HepG2 (cell line): ENCODE measurements around the gene PLB1. TPM values are rescaled to one million over a fixed set of nuclear protein-coding genes. Genes with fewer than 3 reads are reported as not detected.
A peak's percentile ranks its signal among the peaks of the same experiment; 100 is the strongest.

Source experiments
- ETV6 ChIP-seq: sonication (generic); formaldehyde crosslinking; conservative IDR thresholded peaks from 2 replicates; pipeline ENCODE4 v1.4.0; 2020; ENCODE audit warnings: missing genetic modification reagents
- HNRNPK ChIP-seq: fragments of 200-400 bp; formaldehyde crosslinking; IDR thresholded peaks from 2 replicates; pipeline ENCODE4 v1.6.1; 2018; ENCODE audit warnings: low read length, low read depth, moderate library complexity, mild to moderate bottlenecking; ENCODE audit not compliant: poor library complexity, severe bottlenecking
- HNRNPUL1 ChIP-seq: fragments of 200-400 bp; formaldehyde crosslinking; IDR thresholded peaks from 2 replicates; pipeline ENCODE4 v1.6.1; 2017; ENCODE audit warnings: low read depth, mild to moderate bottlenecking, low read length, moderate library complexity
- KDM4B ChIP-seq: sonication (generic); formaldehyde crosslinking; IDR thresholded peaks from 2 replicates; pipeline ENCODE4 v1.4.0; 2020; ENCODE audit warnings: missing genetic modification reagents
- NFKB2 ChIP-seq: sonication (generic); formaldehyde crosslinking; IDR thresholded peaks from 2 replicates; pipeline ENCODE4 v1.4.0; 2020; ENCODE audit warnings: missing genetic modification reagents, borderline replicate concordance
- U2AF2 ChIP-seq: fragments of 200-400 bp; formaldehyde crosslinking; IDR thresholded peaks from 2 replicates; pipeline ENCODE4 v1.6.1; 2017; ENCODE audit warnings: low read depth, mild to moderate bottlenecking, low read length
- ZC3H13 ChIP-seq: sonication (generic); formaldehyde crosslinking; IDR thresholded peaks from 2 replicates; pipeline ENCODE4 v1.8.1; 2023; ENCODE audit warnings: mild to moderate bottlenecking, missing genetic modification reagents, moderate library complexity
- ZFP36 ChIP-seq: fragments of 150-350 bp; IDR thresholded peaks from 2 replicates; pipeline ENCODE4 v1.6.1; 2018; ENCODE audit warnings: borderline replicate concordance, low read length, low read depth; ENCODE audit not compliant: partially characterized antibody
- ZFX ChIP-seq: sonication (generic); formaldehyde crosslinking; IDR thresholded peaks from 2 replicates; pipeline ENCODE4 v1.4.0; 2020; ENCODE audit warnings: mild to moderate bottlenecking, low read depth, missing genetic modification reagents, moderate library complexity
- ZNF256 ChIP-seq: sonication (generic); formaldehyde crosslinking; conservative IDR thresholded peaks from 2 replicates; pipeline ENCODE4 v1.4.0; 2020; ENCODE audit warnings: missing genetic modification reagents
- ZNF564 ChIP-seq: sonication (generic); formaldehyde crosslinking; IDR thresholded peaks from 2 replicates; pipeline ENCODE4 v1.8.1; 2023; ENCODE audit warnings: mild to moderate bottlenecking, missing genetic modification reagents
- ZNF737 ChIP-seq: sonication (generic); formaldehyde crosslinking; IDR thresholded peaks from 2 replicates; pipeline ENCODE4 v1.5.0; 2020; ENCODE audit warnings: missing genetic modification reagents, mild to moderate bottlenecking, borderline replicate concordance
- ZSCAN22 ChIP-seq: sonication (generic); formaldehyde crosslinking; IDR thresholded peaks from 2 replicates; pipeline ENCODE4 v1.4.0; 2020; ENCODE audit warnings: mild to moderate bottlenecking, missing genetic modification reagents
- polyA plus RNA-seq, 8 experiments: library from polyadenylated mRNA; depleted of rRNA in 3 of 8; stranded (reverse) in 7 of 8; unstranded in 1 of 8; fragments of >200 nt; fragmentation: Illumina TruSeq in 4 of 8; extraction: Trizol in 4 of 8; gene quantifications; 2 replicates each; pipeline versions ENCODE4 v1.2.1 to v1.2.3, GENCODE V29; 2011 to 2016; ENCODE audit warnings: low read depth in 4 of 8, missing spikeins in 1 of 8, mixed read lengths in 1 of 8; ENCODE audit not compliant: insufficient read depth in 1 of 8
- total RNA-seq, 5 experiments: library from RNA; depleted of rRNA; stranded (reverse); fragments of >200 nt; fragmentation: Illumina TruSeq; extraction: Trizol; gene quantifications; 2 replicates each; pipeline ENCODE4 v1.2.3, GENCODE V29; 2016; ENCODE audit warnings: low read depth in 1 of 5
- TF ChIP-seq, protein P1 (sequence below): sonication (generic); formaldehyde crosslinking; IDR thresholded peaks from 2 replicates; pipeline ENCODE4 v1.4.0; 2020; ENCODE audit warnings: missing genetic modification reagents, mild to moderate bottlenecking, borderline replicate concordance
- TF ChIP-seq, protein P2 (sequence below), 2 experiments: fragments of 450-650 bp in 1 of 2; sonication (generic) in 1 of 2; formaldehyde crosslinking; IDR thresholded peaks; 2 replicates each; pipeline versions ENCODE4 v1.5.0 to v1.8.0; 2020 to 2022; ENCODE audit warnings: mild to moderate bottlenecking in 1 of 2, missing genetic modification reagents in 1 of 2
- TF ChIP-seq, protein P3 (sequence below): sonication (generic); formaldehyde crosslinking; IDR thresholded peaks from 2 replicates; pipeline ENCODE4 v1.5.1; 2020; ENCODE audit warnings: missing genetic modification reagents, mild to moderate bottlenecking, borderline replicate concordance
- TF ChIP-seq, protein P4 (sequence below): sonication (generic); formaldehyde crosslinking; IDR thresholded peaks from 2 replicates; pipeline ENCODE4 v1.5.0; 2020; ENCODE audit warnings: missing genetic modification reagents
- TF ChIP-seq, protein P5 (sequence below): sonication (generic); formaldehyde crosslinking; IDR thresholded peaks from 2 replicates; pipeline ENCODE4 v1.4.0; 2020; ENCODE audit warnings: mild to moderate bottlenecking, missing genetic modification reagents

The PLB1 gene
- total and polyA plus RNA-seq, 2 of the 13 experiments (the other 11 are each of a cell fraction or from before 2014, with no cell fraction given), result 0.20 to 1.8 TPM

DNA sequence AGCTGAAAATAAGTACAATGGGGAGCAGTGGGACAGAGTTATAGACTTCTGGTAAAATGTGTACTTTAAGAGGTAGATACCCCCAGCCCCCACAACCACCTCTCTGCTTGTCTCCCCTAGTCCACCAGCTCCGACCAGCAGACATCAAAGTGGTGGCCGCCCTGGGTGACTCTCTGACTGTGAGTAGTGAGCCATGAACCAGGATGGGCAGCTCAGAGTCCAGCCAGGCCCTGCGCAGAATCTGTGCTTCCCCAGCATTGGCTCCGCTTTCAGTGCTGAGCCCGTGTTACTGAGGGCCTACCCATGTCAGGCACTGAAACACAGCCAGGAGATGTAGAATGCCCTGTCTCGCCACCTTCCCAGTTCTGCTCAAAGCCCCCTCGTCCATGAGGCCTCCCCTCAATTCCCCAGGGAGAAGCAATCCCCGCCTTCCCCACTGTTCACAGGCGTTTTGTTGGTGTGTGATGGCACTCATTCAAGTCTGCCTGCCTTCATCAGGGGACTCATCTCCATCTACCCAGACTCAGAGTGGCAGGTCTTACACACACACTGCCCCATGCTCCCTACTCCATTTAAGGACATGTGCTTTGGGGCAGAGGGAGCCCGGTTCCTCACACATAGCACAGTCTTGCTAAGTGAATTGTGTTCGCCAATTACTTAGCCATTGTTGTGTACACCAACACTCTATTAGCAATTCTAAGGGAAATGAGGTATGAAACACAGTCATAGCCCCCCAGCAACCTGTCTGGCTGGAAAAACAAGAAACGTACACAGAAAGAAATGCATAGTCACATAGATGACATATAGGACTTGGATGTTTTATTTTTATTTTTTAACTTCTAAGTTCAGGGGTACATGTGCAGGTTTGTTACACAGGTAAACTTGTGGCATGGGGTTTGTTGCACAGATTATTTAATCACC is 122.6 kb downstream of the PLB1 start (continued):
- TF ChIP-seq ZC3H13 (no peak), ZFX (CRISPR knock-in tag) (peak; percentile 73), ZNF564 (CRISPR knock-in tag) (no peak), HNRNPK (no peak), NFKB2 (CRISPR knock-in tag) (no peak; the same call in 1 of the 2 replicates), ETV6 (CRISPR knock-in tag) (no peak), HNRNPUL1 (no peak), ZNF256 (CRISPR knock-in tag) (no peak), ZSCAN22 (CRISPR knock-in tag) (no peak), KDM4B (no peak), ZFP36 (no peak), ZNF737 (CRISPR knock-in tag) (no peak), U2AF2 (no peak)
- TF ChIP-seq, protein P1, sequence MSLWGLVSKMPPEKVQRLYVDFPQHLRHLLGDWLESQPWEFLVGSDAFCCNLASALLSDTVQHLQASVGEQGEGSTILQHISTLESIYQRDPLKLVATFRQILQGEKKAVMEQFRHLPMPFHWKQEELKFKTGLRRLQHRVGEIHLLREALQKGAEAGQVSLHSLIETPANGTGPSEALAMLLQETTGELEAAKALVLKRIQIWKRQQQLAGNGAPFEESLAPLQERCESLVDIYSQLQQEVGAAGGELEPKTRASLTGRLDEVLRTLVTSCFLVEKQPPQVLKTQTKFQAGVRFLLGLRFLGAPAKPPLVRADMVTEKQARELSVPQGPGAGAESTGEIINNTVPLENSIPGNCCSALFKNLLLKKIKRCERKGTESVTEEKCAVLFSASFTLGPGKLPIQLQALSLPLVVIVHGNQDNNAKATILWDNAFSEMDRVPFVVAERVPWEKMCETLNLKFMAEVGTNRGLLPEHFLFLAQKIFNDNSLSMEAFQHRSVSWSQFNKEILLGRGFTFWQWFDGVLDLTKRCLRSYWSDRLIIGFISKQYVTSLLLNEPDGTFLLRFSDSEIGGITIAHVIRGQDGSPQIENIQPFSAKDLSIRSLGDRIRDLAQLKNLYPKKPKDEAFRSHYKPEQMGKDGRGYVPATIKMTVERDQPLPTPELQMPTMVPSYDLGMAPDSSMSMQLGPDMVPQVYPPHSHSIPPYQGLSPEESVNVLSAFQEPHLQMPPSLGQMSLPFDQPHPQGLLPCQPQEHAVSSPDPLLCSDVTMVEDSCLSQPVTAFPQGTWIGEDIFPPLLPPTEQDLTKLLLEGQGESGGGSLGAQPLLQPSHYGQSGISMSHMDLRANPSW, result no peak
- TF ChIP-seq, protein P2, sequence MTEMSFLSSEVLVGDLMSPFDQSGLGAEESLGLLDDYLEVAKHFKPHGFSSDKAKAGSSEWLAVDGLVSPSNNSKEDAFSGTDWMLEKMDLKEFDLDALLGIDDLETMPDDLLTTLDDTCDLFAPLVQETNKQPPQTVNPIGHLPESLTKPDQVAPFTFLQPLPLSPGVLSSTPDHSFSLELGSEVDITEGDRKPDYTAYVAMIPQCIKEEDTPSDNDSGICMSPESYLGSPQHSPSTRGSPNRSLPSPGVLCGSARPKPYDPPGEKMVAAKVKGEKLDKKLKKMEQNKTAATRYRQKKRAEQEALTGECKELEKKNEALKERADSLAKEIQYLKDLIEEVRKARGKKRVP (CRISPR knock-in tag; IDR thresholded peaks at IDR 0.05), result no peak
- TF ChIP-seq, protein P3, sequence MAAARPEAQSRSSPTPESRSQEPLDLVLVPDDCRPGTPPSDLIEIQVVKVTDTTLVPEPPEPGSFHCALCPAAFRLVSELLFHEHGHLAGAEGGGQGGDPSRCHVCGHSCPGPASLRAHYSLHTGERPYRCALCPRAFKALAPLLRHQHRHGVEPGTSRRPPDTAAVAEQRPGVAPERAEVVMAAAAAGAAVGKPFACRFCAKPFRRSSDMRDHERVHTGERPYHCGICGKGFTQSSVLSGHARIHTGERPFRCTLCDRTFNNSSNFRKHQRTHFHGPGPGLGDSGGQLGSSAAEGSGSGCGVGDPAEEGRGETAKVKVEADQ (CRISPR knock-in tag), result no peak
- TF ChIP-seq, protein P4, sequence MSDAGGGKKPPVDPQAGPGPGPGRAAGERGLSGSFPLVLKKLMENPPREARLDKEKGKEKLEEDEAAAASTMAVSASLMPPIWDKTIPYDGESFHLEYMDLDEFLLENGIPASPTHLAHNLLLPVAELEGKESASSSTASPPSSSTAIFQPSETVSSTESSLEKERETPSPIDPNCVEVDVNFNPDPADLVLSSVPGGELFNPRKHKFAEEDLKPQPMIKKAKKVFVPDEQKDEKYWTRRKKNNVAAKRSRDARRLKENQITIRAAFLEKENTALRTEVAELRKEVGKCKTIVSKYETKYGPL, result no peak
- TF ChIP-seq, protein P5, sequence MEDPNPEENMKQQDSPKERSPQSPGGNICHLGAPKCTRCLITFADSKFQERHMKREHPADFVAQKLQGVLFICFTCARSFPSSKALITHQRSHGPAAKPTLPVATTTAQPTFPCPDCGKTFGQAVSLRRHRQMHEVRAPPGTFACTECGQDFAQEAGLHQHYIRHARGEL (CRISPR knock-in tag), result no peak
